HepG2 (cell line): Measurements from ENCODE around the gene FOXR1. TPM values are rescaled to one million over a fixed set of nuclear protein-coding genes. Genes with fewer than 3 reads are reported as not detected.

Experiments used
- NR2F2 ChIP-seq: IDR thresholded peaks from 2 replicates; pipeline ENCODE4 v1.6.1; 2012; ENCODE audit warnings: low read depth, inconsistent platforms, borderline replicate concordance
- PHF20 ChIP-seq: sonication (generic); formaldehyde crosslinking; IDR thresholded peaks from 2 replicates; pipeline ENCODE4 v1.5.0; 2020; ENCODE audit warnings: mild to moderate bottlenecking, missing genetic modification reagents
- RFXANK ChIP-seq: IDR thresholded peaks from 2 replicates; pipeline ENCODE4 v1.6.1; 2016
- RXRB ChIP-seq: IDR thresholded peaks from 2 replicates; pipeline ENCODE4 v1.6.1; 2016; ENCODE audit warnings: borderline replicate concordance, missing genetic modification reagents, missing compliant biosample characterization
- TOE1 ChIP-seq: sonication (generic); formaldehyde crosslinking; IDR thresholded peaks from 2 replicates; pipeline ENCODE4 v1.4.0; 2020; ENCODE audit warnings: mild to moderate bottlenecking, missing genetic modification reagents
- ZNF180 ChIP-seq: sonication (generic); formaldehyde crosslinking; IDR thresholded peaks from 2 replicates; pipeline ENCODE4 v1.4.0; 2020; ENCODE audit warnings: low read depth, missing genetic modification reagents, borderline replicate concordance
- ZNF567 ChIP-seq: sonication (generic); formaldehyde crosslinking; IDR thresholded peaks from 2 replicates; pipeline ENCODE4 v1.8.1; 2023; ENCODE audit warnings: mild to moderate bottlenecking, missing genetic modification reagents, borderline replicate concordance
- ZSCAN21 ChIP-seq: sonication (generic); formaldehyde crosslinking; IDR thresholded peaks from 2 replicates; pipeline ENCODE4 v1.8.0; 2022; ENCODE audit warnings: mild to moderate bottlenecking, missing genetic modification reagents, moderate library complexity, borderline replicate concordance
- ZZZ3 ChIP-seq: sonication (generic); formaldehyde crosslinking; IDR thresholded peaks from 2 replicates; pipeline ENCODE4 v1.4.0; 2020; ENCODE audit warnings: missing genetic modification reagents, mild to moderate bottlenecking, borderline replicate concordance
- polyA plus RNA-seq, 8 experiments: library from polyadenylated mRNA; depleted of rRNA in 3 of 8; stranded (reverse) in 7 of 8; unstranded in 1 of 8; fragments of >200 nt; fragmentation: Illumina TruSeq in 4 of 8; extraction: Trizol in 4 of 8; gene quantifications; 2 replicates each; pipeline versions ENCODE4 v1.2.1 to v1.2.3, GENCODE V29; 2011 to 2016; ENCODE audit warnings: low read depth in 4 of 8, missing spikeins in 1 of 8, mixed read lengths in 1 of 8; ENCODE audit not compliant: insufficient read depth in 1 of 8
- total RNA-seq, 5 experiments: library from RNA; depleted of rRNA; stranded (reverse); fragments of >200 nt; fragmentation: Illumina TruSeq; extraction: Trizol; gene quantifications; 2 replicates each; pipeline ENCODE4 v1.2.3, GENCODE V29; 2016; ENCODE audit warnings: low read depth in 1 of 5
- TF ChIP-seq, protein P1 (sequence below): sonication (generic); formaldehyde crosslinking; IDR thresholded peaks from 2 replicates; pipeline ENCODE4 v1.5.0; 2020; ENCODE audit warnings: mild to moderate bottlenecking, missing genetic modification reagents, borderline replicate concordance
- TF ChIP-seq, protein P2 (sequence below), 2 experiments: sonication (generic) in 1 of 2; formaldehyde crosslinking in 1 of 2; IDR thresholded peaks; 2 replicates each; pipeline versions ENCODE4 v1.6.1 to v1.9.0; 2014 to 2022; ENCODE audit warnings: antibody characterized with exemption in 1 of 2, borderline replicate concordance in 1 of 2, inconsistent platforms in 1 of 2, low read depth in 1 of 2, missing genetic modification reagents in 1 of 2

Gene FOXR1
- total and polyA plus RNA-seq, 2 of the 13 experiments (the other 11 are each of a cell fraction or from before 2014, with no cell fraction given): not detected

DNA sequence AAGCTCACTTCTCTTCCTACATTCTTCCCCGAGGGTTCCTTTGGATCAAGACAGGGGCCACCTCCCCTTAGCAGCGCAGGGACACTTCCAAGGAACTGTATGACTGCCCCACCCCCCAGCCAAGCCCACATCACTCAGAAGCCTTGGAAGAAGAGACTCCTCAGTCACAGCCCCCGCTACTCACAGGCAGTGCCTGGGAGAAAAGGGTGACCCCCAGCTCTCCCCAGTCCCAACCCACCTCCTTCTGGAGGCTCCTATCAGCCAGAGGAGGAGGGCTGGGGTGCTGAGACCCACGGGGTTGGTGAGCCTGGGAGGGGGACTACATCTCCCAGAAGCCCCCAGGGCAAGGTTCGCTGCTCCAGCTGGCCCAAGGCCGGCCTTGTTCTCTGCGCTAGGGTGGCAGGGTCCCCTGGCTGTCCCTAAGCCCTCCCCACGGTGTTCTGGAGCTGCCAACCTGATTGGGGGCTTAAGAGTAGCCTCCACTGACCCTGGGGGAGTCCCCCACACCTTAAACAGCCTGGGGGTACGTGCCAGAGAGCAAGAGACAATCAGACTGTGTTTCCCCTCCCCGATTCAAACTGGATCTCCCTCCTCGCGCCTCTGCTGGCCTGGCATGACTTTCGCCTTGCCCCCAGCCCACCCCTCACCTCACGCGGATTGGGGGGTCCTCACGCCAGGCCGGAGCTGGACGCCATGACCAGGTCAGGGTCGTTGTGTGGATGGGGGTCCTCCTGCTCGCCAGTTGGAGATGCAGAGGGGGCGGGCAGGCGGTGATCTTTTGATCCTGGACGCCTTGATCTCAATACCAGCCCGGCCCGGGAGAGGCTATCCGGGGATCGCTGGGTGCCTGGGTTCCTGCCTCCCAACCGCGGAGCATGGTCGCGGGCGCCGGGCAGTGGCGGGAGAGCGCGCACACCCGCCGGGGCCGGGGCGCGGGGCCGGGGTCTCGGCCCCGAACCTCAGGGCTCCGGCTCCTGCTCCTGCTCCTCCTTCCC lies 46.7 kb upstream of the FOXR1 start (continued):
- TF ChIP-seq, protein P1, sequence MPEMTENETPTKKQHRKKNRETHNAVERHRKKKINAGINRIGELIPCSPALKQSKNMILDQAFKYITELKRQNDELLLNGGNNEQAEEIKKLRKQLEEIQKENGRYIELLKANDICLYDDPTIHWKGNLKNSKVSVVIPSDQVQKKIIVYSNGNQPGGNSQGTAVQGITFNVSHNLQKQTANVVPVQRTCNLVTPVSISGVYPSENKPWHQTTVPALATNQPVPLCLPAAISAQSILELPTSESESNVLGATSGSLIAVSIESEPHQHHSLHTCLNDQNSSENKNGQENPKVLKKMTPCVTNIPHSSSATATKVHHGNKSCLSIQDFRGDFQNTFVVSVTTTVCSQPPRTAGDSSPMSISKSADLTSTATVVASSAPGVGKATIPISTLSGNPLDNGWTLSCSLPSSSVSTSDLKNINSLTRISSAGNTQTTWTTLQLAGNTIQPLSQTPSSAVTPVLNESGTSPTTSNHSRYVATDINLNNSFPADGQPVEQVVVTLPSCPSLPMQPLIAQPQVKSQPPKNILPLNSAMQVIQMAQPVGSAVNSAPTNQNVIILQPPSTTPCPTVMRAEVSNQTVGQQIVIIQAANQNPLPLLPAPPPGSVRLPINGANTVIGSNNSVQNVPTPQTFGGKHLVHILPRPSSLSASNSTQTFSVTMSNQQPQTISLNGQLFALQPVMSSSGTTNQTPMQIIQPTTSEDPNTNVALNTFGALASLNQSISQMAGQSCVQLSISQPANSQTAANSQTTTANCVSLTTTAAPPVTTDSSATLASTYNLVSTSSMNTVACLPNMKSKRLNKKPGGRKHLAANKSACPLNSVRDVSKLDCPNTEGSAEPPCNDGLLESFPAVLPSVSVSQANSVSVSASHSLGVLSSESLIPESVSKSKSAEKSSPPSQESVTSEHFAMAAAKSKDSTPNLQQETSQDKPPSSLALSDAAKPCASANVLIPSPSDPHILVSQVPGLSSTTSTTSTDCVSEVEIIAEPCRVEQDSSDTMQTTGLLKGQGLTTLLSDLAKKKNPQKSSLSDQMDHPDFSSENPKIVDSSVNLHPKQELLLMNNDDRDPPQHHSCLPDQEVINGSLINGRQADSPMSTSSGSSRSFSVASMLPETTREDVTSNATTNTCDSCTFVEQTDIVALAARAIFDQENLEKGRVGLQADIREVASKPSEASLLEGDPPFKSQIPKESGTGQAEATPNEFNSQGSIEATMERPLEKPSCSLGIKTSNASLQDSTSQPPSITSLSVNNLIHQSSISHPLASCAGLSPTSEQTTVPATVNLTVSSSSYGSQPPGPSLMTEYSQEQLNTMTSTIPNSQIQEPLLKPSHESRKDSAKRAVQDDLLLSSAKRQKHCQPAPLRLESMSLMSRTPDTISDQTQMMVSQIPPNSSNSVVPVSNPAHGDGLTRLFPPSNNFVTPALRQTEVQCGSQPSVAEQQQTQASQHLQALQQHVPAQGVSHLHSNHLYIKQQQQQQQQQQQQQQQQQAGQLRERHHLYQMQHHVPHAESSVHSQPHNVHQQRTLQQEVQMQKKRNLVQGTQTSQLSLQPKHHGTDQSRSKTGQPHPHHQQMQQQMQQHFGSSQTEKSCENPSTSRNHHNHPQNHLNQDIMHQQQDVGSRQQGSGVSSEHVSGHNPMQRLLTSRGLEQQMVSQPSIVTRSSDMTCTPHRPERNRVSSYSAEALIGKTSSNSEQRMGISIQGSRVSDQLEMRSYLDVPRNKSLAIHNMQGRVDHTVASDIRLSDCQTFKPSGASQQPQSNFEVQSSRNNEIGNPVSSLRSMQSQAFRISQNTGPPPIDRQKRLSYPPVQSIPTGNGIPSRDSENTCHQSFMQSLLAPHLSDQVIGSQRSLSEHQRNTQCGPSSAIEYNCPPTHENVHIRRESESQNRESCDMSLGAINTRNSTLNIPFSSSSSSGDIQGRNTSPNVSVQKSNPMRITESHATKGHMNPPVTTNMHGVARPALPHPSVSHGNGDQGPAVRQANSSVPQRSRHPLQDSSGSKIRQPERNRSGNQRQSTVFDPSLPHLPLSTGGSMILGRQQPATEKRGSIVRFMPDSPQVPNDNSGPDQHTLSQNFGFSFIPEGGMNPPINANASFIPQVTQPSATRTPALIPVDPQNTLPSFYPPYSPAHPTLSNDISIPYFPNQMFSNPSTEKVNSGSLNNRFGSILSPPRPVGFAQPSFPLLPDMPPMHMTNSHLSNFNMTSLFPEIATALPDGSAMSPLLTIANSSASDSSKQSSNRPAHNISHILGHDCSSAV (CRISPR knock-in tag): no peak
- TF ChIP-seq ZZZ3 (no peak), ZSCAN21 (CRISPR knock-in tag) (no peak), RFXANK (CRISPR knock-in tag) (no peak), PHF20 (CRISPR knock-in tag) (no peak), ZNF567 (CRISPR knock-in tag) (no peak), TOE1 (CRISPR knock-in tag) (no peak), NR2F2 (no peak), RXRB (CRISPR knock-in tag) (no peak; the same call in 1 of the 2 replicates), ZNF180 (CRISPR knock-in tag) (no peak)
- TF ChIP-seq, protein P2, sequence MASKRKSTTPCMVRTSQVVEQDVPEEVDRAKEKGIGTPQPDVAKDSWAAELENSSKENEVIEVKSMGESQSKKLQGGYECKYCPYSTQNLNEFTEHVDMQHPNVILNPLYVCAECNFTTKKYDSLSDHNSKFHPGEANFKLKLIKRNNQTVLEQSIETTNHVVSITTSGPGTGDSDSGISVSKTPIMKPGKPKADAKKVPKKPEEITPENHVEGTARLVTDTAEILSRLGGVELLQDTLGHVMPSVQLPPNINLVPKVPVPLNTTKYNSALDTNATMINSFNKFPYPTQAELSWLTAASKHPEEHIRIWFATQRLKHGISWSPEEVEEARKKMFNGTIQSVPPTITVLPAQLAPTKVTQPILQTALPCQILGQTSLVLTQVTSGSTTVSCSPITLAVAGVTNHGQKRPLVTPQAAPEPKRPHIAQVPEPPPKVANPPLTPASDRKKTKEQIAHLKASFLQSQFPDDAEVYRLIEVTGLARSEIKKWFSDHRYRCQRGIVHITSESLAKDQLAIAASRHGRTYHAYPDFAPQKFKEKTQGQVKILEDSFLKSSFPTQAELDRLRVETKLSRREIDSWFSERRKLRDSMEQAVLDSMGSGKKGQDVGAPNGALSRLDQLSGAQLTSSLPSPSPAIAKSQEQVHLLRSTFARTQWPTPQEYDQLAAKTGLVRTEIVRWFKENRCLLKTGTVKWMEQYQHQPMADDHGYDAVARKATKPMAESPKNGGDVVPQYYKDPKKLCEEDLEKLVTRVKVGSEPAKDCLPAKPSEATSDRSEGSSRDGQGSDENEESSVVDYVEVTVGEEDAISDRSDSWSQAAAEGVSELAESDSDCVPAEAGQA (IDR thresholded peaks at IDR 0.05; ENCODE audit: low read depth): no peak
- TF ChIP-seq, protein P2 (CRISPR knock-in tag; IDR thresholded peaks at IDR 0.05; ENCODE audit: borderline replicate concordance): no peak
